ENCODE data around the gene HNRNPUL2.

The HNRNPUL2 gene

GRCh38 chr11:62712861-62713260, 14.4 kb downstream of the HNRNPUL2 start:
- no peaks in the 10 kb centered on the region for H4K20me1 ChIP-seq (ENCODE audit: insufficient read depth)
- no peaks in the 10 kb centered on the region for H3K27me3 ChIP-seq (ENCODE audit: insufficient read depth, low read depth)
- peaks cover 16% of the 10 kb centered on the region; the same call in 1 of the 2 replicates for H3K36me3 ChIP-seq (ENCODE audit: insufficient read depth)
- no peak for TF ChIP-seq CTCF (conservative IDR thresholded peaks at IDR 0.05; ENCODE audit: low read depth, low read length)
- peaks cover 36% of the 10 kb centered on the region for H3K79me2 ChIP-seq (ENCODE audit: insufficient read depth, low read depth)
- peak overlapping the region; percentile 75 for H3K27ac ChIP-seq
- H3K4me2 ChIP-seq, result peak overlapping the region; percentile 47
- no peak overlapping the region for H2AFZ ChIP-seq (ENCODE audit: low read depth)
- peak overlapping the region; percentile 25; the same call in 1 of the 2 replicates for H3K9ac ChIP-seq
- H3K4me1 ChIP-seq (ENCODE audit: low read depth, poor library complexity, severe bottlenecking), result peaks cover 88% of the 10 kb centered on the region
- H3K4me3 ChIP-seq (IDR thresholded peaks at IDR 0.05; ENCODE audit: insufficient read depth, low read depth, low read length), result no peak overlapping the region

- no peaks in the 10 kb centered on the region for H4K20me1 ChIP-seq (ENCODE audit: insufficient read depth)
- peaks cover 88% of the 10 kb centered on the region for H3K4me1 ChIP-seq (ENCODE audit: low read depth, poor library complexity, severe bottlenecking)
- peak overlapping the region; percentile 47 for H3K4me2 ChIP-seq
- peak overlapping the region; percentile 75 for H3K27ac ChIP-seq
- peaks cover 10% of the 10 kb centered on the region; the same call in 1 of the 2 replicates for H3K36me3 ChIP-seq (ENCODE audit: insufficient read depth)
- no peaks in the 10 kb centered on the region for H3K27me3 ChIP-seq (ENCODE audit: insufficient read depth, low read depth)
- TF ChIP-seq CTCF (conservative IDR thresholded peaks at IDR 0.05; ENCODE audit: low read depth, low read length), result no peak
- no peak overlapping the region for H3K4me3 ChIP-seq (IDR thresholded peaks at IDR 0.05; ENCODE audit: insufficient read depth, low read depth, low read length)
- H3K79me2 ChIP-seq (ENCODE audit: insufficient read depth, low read depth), result peaks cover 31% of the 10 kb centered on the region
- H3K9ac ChIP-seq, result peak overlapping the region; percentile 25; the same call in 1 of the 2 replicates
- no peak overlapping the region for H2AFZ ChIP-seq (ENCODE audit: low read depth)
Measured at GRCh38 chr11:62712276-62712812, 14.9 kb downstream of the HNRNPUL2 start.

GRCh38 chr11:62710001-62710345, 17.3 kb downstream of the HNRNPUL2 start:
- H3K36me3 ChIP-seq (ENCODE audit: insufficient read depth), result no peaks in the 10 kb centered on the region
- peaks cover 12% of the 10 kb centered on the region; the same call in 1 of the 2 replicates for H3K79me2 ChIP-seq (ENCODE audit: insufficient read depth, low read depth)
- TF ChIP-seq CTCF (conservative IDR thresholded peaks at IDR 0.05; ENCODE audit: low read depth, low read length), result no peak
- H2AFZ ChIP-seq (ENCODE audit: low read depth), result peak overlapping the region; percentile 70; the same call in 1 of the 2 replicates
- H3K4me2 ChIP-seq, result peak overlapping the region; percentile 80
- peaks cover 77% of the 10 kb centered on the region for H3K4me1 ChIP-seq (ENCODE audit: low read depth, poor library complexity, severe bottlenecking)
- H3K4me3 ChIP-seq (IDR thresholded peaks at IDR 0.05; ENCODE audit: insufficient read depth, low read depth, low read length), result no peak overlapping the region
- H3K9ac ChIP-seq, result peak overlapping the region; percentile 95
- no peaks in the 10 kb centered on the region for H4K20me1 ChIP-seq (ENCODE audit: insufficient read depth)
- peak overlapping the region; percentile 96 for H3K27ac ChIP-seq
- no peaks in the 10 kb centered on the region for H3K27me3 ChIP-seq (ENCODE audit: insufficient read depth, low read depth)

GRCh38 chr11:62709247-62710000, 17.8 kb downstream of the HNRNPUL2 start:
- Histone ChIP-seq H3K4me1 (ENCODE audit: low read depth, poor library complexity, severe bottlenecking) (peaks cover 75% of the 10 kb centered on the region), H3K4me2 (peak overlapping the region; percentile 97), H4K20me1 (ENCODE audit: insufficient read depth) (no peaks in the 10 kb centered on the region), H2AFZ (ENCODE audit: low read depth) (peak overlapping the region; percentile 70), H3K9ac (peak overlapping the region; percentile 95), H3K27me3 (ENCODE audit: insufficient read depth, low read depth) (no peaks in the 10 kb centered on the region), H3K36me3 (ENCODE audit: insufficient read depth) (no peaks in the 10 kb centered on the region), H3K4me3 (IDR thresholded peaks at IDR 0.05; ENCODE audit: insufficient read depth, low read depth, low read length) (no peak overlapping the region), H3K27ac (peak overlapping the region; percentile 96), H3K79me2 (ENCODE audit: insufficient read depth, low read depth) (peaks cover 12% of the 10 kb centered on the region; the same call in 1 of the 2 replicates)
- TF ChIP-seq CTCF (conservative IDR thresholded peaks at IDR 0.05; ENCODE audit: low read depth, low read length), result peak; percentile 37; the same call in 1 of the 2 replicates

All from KMS-11 (cell line).